ENCODE measurements around the gene MIDN.

DNA sequence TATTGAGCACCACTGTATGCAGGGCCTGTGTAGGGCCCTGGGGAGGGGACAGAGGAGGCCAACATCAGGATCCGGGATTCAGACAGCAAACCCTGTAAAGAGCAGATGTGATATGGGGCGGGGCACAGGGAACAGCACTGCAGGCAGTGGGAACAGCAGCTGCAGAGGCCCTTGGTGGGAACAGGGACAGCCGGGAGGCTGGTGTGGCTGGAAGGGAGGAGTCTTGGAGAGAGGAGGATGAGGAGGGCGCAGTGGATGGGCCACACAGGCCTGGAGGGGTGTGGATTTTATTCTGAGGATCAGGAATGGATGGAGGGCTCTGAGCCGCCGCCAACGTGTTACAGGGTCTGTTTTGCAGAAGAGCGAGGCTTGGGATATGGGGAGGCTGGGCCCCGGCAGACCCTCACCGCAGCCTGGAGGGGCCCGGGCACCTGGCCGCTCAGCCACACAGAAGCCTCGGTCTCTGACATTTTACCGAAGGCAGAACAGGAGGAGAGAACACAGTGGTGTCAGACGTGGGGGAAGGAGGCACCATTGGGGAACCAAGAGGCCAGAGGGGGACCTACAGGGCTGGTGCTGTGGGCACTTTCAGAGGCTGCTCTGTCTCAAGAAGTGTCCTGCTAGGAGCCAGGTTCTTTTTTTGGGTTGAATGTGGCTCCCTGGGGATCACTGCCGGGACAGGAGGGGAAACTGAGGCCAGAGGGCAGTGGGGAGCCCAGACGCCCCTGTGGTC is 44.2 kb downstream of the MIDN start:
- TF ChIP-seq, protein P1, sequence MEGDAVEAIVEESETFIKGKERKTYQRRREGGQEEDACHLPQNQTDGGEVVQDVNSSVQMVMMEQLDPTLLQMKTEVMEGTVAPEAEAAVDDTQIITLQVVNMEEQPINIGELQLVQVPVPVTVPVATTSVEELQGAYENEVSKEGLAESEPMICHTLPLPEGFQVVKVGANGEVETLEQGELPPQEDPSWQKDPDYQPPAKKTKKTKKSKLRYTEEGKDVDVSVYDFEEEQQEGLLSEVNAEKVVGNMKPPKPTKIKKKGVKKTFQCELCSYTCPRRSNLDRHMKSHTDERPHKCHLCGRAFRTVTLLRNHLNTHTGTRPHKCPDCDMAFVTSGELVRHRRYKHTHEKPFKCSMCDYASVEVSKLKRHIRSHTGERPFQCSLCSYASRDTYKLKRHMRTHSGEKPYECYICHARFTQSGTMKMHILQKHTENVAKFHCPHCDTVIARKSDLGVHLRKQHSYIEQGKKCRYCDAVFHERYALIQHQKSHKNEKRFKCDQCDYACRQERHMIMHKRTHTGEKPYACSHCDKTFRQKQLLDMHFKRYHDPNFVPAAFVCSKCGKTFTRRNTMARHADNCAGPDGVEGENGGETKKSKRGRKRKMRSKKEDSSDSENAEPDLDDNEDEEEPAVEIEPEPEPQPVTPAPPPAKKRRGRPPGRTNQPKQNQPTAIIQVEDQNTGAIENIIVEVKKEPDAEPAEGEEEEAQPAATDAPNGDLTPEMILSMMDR (IDR thresholded peaks at IDR 0.05; ENCODE audit: low read length) = no peak
- no peak for TF ChIP-seq EZH2 (optimal IDR thresholded peaks at IDR 0.05; ENCODE audit: low read depth, low read length)

All from MM.1S (cell line).